Peyer's patch (tissue), 4 donors: ENCODE measurements around the gene KDM2B. TPM values are rescaled to one million over a fixed set of nuclear protein-coding genes. Genes with fewer than 3 reads are reported as not detected.

Experiments used
- DNase-seq, 3 donors: peaks; one replicate each; pipeline ENCODE4 v3.0.0-alpha.2; 2017 to 2019
- H3K27ac ChIP-seq, 4 donors: fragments of 200-600 bp; sonication (generic); one replicate each; pipeline ENCODE4 v1.5.1; 2016 to 2019
- H3K27me3 ChIP-seq, 2 donors: fragments of 200-600 bp; sonication (generic); one replicate each; pipeline ENCODE4 v1.5.1; 2019
- H3K36me3 ChIP-seq, 3 donors: fragments of 200-600 bp; sonication (generic); one replicate each; pipeline ENCODE4 v1.5.1; 2016 to 2019
- H3K4me1 ChIP-seq, 4 donors: fragments of 200-600 bp; sonication (generic); one replicate each; pipeline ENCODE4 v1.5.1; 2016 to 2019
- H3K4me3 ChIP-seq, 4 donors: fragments of 200-600 bp; sonication (generic); 1 replicate in 3 of 4; 2 replicates in 1 of 4; pipeline ENCODE4 v1.5.1; 2016 to 2019; ENCODE audit warnings: mild to moderate bottlenecking in 1 of 4
- H3K9me3 ChIP-seq, 4 donors: fragments of 200-600 bp; sonication (generic); one replicate each; pipeline ENCODE4 v1.5.1; 2016 to 2019; ENCODE audit warnings: mild to moderate bottlenecking in 1 of 4
- POLR2A ChIP-seq, 2 donors: fragments of 450-650 bp; IDR thresholded peaks; one replicate each; pipeline ENCODE4 v1.5.1; 2017; ENCODE audit warnings: antibody characterized with exemption in 2 of 2, mild to moderate bottlenecking in 2 of 2, moderate library complexity in 2 of 2
- total RNA-seq, 4 donors: library from RNA; depleted of rRNA; stranded (reverse); fragments of >200 nt; gene quantifications; one replicate each; pipeline ENCODE4 v1.1.0, GENCODE V29; 2016
- TF ChIP-seq, protein P1 (sequence below), 6 experiments: fragments of 450-650 bp in 4 of 6; fragments of 200-600 bp in 2 of 6; sonication (generic) in 1 of 6; IDR thresholded peaks; one replicate each; pipeline ENCODE4 v1.5.1; 2017 to 2019; ENCODE audit warnings: antibody characterized with exemption in 6 of 6, mild to moderate bottlenecking in 3 of 6, moderate library complexity in 1 of 6

Gene KDM2B
- total RNA-seq, 4 donors from 2014 or later: 10.0 to 115 (median 33.7) TPM

GRCh38 chr12:121578230-121579189 lies 2.3 kb downstream of the KDM2B start:
- peak in 2 of 3 donors; percentile 63 to 70 for DNase-seq
- Histone ChIP-seq H3K4me1 (peaks cover 0 to 51% (median 8%) of the 10 kb centered on the region in 4 donors), H3K36me3 (no peaks in the 10 kb centered on the region), H3K27ac (peak overlapping the region; percentile 60 to 93 (median 90)), H3K4me3 (peak overlapping the region; percentile 66 to 74 (median 70)), H3K9me3 (no peaks in the 10 kb centered on the region), H3K27me3 (no peaks in the 10 kb centered on the region)
- TF ChIP-seq POLR2A (IDR thresholded peaks at IDR 0.05): no peak
- TF ChIP-seq, protein P1, sequence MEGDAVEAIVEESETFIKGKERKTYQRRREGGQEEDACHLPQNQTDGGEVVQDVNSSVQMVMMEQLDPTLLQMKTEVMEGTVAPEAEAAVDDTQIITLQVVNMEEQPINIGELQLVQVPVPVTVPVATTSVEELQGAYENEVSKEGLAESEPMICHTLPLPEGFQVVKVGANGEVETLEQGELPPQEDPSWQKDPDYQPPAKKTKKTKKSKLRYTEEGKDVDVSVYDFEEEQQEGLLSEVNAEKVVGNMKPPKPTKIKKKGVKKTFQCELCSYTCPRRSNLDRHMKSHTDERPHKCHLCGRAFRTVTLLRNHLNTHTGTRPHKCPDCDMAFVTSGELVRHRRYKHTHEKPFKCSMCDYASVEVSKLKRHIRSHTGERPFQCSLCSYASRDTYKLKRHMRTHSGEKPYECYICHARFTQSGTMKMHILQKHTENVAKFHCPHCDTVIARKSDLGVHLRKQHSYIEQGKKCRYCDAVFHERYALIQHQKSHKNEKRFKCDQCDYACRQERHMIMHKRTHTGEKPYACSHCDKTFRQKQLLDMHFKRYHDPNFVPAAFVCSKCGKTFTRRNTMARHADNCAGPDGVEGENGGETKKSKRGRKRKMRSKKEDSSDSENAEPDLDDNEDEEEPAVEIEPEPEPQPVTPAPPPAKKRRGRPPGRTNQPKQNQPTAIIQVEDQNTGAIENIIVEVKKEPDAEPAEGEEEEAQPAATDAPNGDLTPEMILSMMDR (IDR thresholded peaks at IDR 0.05): peak in 1 of 6 experiments; percentile 22

- H3K27me3 ChIP-seq: no peaks in the 10 kb centered on the region
- H3K4me3 ChIP-seq: peak overlapping the region in 1 of 4 donors; percentile 74
- peaks cover 0 to 49% (median 8%) of the 10 kb centered on the region in 4 donors for H3K4me1 ChIP-seq
- no peak for DNase-seq
- TF ChIP-seq POLR2A (IDR thresholded peaks at IDR 0.05): no peak
- H3K27ac ChIP-seq: peak overlapping the region; percentile 60 to 93 (median 90)
- no peaks in the 10 kb centered on the region for H3K36me3 ChIP-seq
- no peaks in the 10 kb centered on the region for H3K9me3 ChIP-seq
Measured at GRCh38 chr12:121577443-121578180, 3.2 kb downstream of the KDM2B start.

DNA sequence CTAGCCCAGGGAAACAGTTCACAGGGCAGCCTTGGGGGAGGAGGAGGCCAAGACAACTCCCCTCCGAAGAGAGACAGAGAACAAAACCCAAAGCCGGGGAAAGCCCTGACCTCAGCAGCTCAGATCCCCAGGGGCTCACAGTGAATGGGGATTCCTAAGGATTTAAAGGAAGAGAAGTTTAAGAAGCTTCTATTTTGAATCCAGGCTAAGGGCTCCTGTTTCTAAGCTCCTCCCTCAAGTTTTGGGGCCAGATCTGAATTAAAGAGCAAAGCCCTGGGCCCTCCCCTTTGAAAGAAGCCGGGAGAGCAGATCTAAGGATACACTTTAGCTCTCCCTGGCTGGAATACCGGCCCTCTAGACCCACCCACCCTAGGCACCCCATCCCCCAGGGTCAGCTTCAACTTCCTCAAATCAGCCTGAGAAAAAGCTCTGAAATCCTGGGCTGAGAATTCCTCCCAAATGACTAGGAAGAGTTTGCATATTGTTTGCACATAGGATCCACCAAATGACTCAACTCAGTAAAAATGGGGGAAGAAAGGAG lies 3.9 kb downstream of the KDM2B start:
- DNase-seq: no peak
- Histone ChIP-seq H3K4me1 (peaks cover 0 to 44% (median 8%) of the 10 kb centered on the region in 4 donors), H3K36me3 (no peaks in the 10 kb centered on the region), H3K9me3 (no peaks in the 10 kb centered on the region), H3K27ac (peak overlapping the region; percentile 8 to 92 (median 58)), H3K27me3 (no peaks in the 10 kb centered on the region), H3K4me3 (no peak overlapping the region)
- TF ChIP-seq POLR2A (IDR thresholded peaks at IDR 0.05): no peak
- TF ChIP-seq, protein P1 (IDR thresholded peaks at IDR 0.05): no peak

- peak overlapping the region in 2 of 4 donors; percentile 8 to 55 for H3K27ac ChIP-seq
- no peak for DNase-seq
Measured at GRCh38 chr12:121575952-121576625, 4.7 kb downstream of the KDM2B start.

DNA sequence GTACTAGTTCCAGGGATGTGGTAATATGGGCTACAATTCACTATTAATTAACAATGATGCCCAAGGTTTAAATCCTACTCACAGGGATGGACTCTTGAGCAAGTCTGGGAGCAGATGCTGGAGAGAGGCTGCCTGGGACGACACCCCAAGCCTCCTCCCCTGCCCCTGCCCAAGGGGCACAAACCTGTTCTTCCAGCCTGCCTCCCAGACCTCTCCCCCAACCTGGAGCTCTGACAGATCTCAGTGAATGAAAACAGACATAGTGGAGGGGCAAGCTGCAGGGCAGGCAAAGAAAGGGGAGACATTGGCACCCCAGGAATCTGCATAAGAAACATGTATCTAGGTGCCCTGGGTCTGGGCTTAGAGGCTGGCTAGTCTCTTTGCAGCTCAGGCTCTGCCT lies 5.8 kb downstream of the KDM2B start:
- Histone ChIP-seq H3K9me3 (no peaks in the 10 kb centered on the region), H3K4me1 (peaks cover 0 to 29% (median 6%) of the 10 kb centered on the region in 4 donors), H3K36me3 (no peaks in the 10 kb centered on the region), H3K27ac (no peak overlapping the region), H3K4me3 (no peak overlapping the region), H3K27me3 (no peaks in the 10 kb centered on the region)
- no peak for TF ChIP-seq POLR2A (IDR thresholded peaks at IDR 0.05)
- TF ChIP-seq, protein P1 (IDR thresholded peaks at IDR 0.05): no peak
- DNase-seq: no peak

More at GRCh38 chr12:121575952-121576625, 4.7 kb downstream of the KDM2B start:
- Histone ChIP-seq H3K9me3 (no peaks in the 10 kb centered on the region), H3K4me1 (peaks cover 0 to 36% (median 7%) of the 10 kb centered on the region in 4 donors), H3K4me3 (no peak overlapping the region), H3K36me3 (no peaks in the 10 kb centered on the region), H3K27me3 (no peaks in the 10 kb centered on the region)
- TF ChIP-seq POLR2A (IDR thresholded peaks at IDR 0.05): no peak
- TF ChIP-seq, protein P1 (IDR thresholded peaks at IDR 0.05): no peak
